Left lobe of liver (tissue), 2 donors: ENCODE results near the gene ROBO4. TPM values are rescaled to one million over a fixed set of nuclear protein-coding genes. Genes with fewer than 3 reads are reported as not detected.

ENCODE experiments used
- ATAC-seq: fragments of 200-7000 bp; cut with Tn5 transposase; one replicate; pipeline ENCODE4 v1.9.1; 2020; ENCODE audit warnings: mild to moderate bottlenecking, moderate library complexity
- DNase-seq: peaks from one replicate; pipeline ENCODE4 v3.0.0-alpha.2; 2020; ENCODE audit warnings: low spot score
- total RNA-seq: library from RNA; stranded (reverse); gene quantifications from one replicate; pipeline ENCODE4 v1.2.1, GENCODE V29; 2021
- donor health status: DM: no; HTN: no; CAD: no; lungs with moderate emphysema.
- donor health status: DM: no; HTN: yes; CAD: no.

Gene ROBO4
- total RNA-seq, 1 donor from 2014 or later: 6.3 TPM

- DNase-seq: no peak
- no peak for ATAC-seq
Measured at GRCh38 chr11:124920356-124920755, 22.7 kb upstream of the ROBO4 start.

DNA sequence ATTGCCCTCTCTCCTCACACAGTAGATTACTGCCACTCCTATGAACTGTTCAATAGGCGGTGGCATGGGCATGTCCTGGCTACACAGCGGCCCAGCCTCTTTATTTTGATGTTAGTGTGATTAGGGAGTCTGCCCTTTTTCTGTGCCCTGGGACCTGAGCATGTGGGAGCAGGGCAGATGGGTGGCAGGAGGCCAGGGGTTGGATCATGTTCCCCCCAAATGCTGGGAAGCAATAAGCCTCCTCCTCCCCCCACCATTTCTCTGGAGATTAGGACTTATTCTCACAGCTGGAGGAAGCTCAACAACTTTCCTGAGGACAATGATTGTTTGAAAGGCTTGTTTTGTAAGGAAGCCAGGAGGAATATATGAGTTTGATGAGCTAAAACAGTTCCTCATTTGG lies 22.2 kb upstream of the ROBO4 start:
- ATAC-seq (no peak), DNase-seq (no peak)

- no peak for DNase-seq
- ATAC-seq: peak; percentile 33
Measured at GRCh38 chr11:124918950-124919349, 21.3 kb upstream of the ROBO4 start, which contains the start of gene HEPN1. TSS of gene HEPN1 (plus strand) at chr11:124919250.

DNA sequence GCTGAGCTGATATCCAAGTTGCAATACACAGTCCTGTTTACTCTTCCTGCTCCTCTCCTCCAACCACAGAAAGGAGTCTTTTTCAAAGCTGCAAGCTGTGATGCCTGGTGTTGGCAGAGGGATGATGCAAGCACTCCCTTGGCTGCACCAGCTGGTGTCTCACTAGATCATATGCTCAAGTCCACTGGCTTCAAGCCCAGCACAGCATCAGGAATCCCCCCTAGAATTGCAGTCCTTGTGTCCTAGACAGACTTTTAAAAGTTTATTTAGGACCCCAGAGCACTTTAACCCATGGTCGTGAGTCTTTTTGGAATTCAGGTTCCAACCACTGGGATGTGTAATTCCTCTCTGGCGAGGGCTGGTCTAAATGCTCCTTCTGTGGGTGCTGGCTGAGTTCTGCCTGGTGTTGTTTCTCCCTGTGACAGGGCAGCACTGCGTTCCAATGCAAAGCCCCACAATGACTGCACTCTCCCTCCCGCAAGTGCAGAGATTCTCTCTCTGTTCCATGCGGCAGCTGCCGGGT lies 19.5 kb upstream of the ROBO4 start:
- peak; percentile 3 for ATAC-seq

DNA sequence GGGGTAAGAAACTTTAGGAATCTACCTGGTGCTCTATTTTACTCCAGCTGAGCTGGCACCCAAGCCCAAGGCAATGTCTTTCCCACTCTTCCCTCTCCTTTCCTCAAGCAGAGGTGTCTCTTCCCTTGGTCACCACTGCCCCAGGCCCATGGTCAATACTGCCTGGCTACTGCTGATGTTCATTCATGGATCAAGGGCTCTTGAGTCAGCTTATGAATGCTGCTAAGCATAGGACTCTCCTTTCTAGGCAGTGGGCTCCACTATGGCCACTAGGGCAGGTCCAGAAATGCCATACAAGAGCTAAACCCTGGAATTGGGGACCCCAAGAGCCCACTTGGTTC lies 18.7 kb upstream of the ROBO4 start:
- ATAC-seq: no peak

More for the DNA sequence above, 19.5 kb upstream of the ROBO4 start:
- no peak for DNase-seq

DNA sequence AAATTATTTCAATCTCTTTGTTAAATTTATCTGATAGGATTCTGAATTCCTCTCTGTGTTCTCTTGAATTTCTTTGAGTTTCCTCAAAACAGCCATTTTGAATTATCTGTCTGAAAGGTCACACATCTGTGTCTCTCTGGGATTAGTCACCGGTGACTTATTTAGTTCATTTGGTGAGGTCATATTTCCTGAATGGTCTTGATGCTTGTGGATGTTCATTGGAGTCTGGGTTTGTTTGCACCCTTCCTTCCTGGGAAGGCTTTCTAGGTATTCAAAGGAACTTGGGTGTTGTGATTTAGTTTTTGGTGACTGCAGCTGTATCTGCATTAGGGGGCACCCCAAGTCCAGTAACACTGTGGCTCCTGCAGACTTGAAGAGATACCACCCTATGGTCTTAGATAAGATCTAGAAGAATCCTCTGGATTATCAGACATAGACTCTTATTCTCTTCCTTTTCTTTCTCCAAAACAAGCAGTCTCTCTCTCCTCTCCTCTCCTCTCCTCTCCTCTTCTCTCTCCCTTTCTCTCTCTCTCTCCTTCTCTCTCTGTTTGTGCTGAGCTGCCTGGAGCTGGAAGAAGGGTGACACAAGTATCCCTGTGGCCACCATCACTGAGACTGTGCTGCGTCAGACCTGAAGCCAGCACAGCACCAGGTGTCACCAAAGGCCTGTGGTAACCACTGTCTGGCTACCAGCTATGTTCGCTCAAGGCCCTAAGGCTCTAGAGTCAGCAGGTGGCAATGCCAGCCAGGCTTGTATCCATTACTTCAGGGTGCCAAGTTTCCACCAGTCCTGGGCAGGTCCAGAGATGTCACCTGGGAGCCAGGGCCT lies 18.1 kb upstream of the ROBO4 start:
- peak; percentile 80 for DNase-seq
- ATAC-seq: peak; percentile 93

More for the DNA sequence above, 18.7 kb upstream of the ROBO4 start:
- DNase-seq: no peak

GRCh38 chr11:124902616-124903015 lies 5.0 kb upstream of the ROBO4 start:
- DNase-seq: no peak
- ATAC-seq: no peak

- DNase-seq: no peak
- no peak for ATAC-seq
Measured at GRCh38 chr11:124900464-124900863, 2.8 kb upstream of the ROBO4 start.

GRCh38 chr11:124899383-124900145 lies 1.9 kb upstream of the ROBO4 start:
- no peak for DNase-seq
- ATAC-seq: no peak

DNA sequence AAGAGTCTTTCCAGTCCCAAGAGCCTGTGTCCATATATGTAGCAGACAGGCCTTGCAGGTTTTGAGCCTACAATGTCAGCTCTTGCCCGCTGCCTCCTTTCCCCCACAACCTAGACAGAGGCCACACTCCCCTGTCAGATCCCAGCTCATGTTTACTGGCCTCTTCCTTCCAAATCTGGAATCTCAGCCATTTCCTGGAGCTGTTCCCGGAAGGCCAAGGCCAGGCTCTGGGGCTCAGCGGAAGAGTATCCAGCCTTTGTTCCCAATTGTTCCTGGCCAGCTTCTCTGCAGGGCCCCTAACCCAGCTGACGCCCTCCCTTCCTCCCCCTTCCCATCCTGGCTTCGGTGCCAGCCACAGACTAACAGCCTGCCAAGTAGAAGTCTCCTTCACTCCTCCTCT lies 1.0 kb upstream of the ROBO4 start:
- no peak for DNase-seq
- ATAC-seq: peak; percentile 64

DNA sequence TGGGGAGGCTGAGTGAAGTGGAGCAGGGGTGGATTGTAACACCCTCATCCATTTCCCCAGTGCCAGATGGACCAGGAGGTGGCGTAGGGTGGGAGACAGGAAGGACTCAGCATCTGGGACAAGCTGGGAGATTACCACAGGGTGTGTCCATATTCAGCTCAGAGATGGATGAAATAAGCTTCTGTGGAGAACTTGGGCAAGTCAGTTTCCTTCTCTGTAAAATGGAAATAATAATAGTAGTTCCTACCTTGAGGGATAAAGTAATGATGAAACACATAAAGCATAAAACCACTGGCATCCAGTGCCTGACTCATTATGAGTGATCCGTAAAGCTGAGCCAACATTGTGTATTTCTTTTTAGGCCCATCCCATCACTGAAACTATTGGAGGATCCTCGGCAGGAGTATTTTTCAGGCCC lies 607 bp upstream of the ROBO4 start:
- ATAC-seq (no peak), DNase-seq (no peak)

GRCh38 chr11:124896821-124897391 lies 759 bp downstream of the ROBO4 start:
- ATAC-seq: no peak
- DNase-seq: no peak

GRCh38 chr11:124896071-124896750 lies 1.5 kb downstream of the ROBO4 start:
- DNase-seq (no peak), ATAC-seq (no peak)

DNA sequence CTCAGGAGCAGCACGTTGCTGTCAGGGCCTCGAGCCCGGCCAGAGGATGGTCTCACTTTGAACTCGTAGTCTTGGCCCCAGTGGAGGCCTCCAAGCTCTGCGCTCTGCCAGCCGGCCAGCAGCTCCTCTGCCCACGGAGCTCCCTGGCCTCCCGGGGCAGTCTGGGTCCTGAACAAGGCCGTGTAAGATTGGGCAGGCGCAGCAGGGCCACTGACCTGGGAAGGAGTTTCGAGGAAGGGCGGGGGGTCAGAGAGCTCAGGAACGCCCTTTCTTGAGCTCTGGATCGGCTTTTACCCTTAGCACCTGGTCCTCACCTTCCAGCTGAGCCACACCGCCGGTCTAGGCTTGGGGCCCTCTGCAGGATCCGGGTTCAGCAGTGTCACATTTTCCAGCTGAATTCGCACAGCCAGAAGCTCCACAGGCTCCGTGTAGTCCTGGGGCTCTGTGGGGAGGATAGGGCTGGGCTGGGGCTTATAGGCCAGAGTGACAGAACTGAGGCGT lies 2.1 kb downstream of the ROBO4 start:
- ATAC-seq: no peak
- DNase-seq: no peak

GRCh38 chr11:124894606-124895430 lies 2.8 kb downstream of the ROBO4 start:
- DNase-seq: no peak
- ATAC-seq: no peak

GRCh38 chr11:124893781-124894401 lies 3.8 kb downstream of the ROBO4 start:
- ATAC-seq (no peak), DNase-seq (no peak)

- ATAC-seq: peak; percentile 48
- DNase-seq: no peak
Measured at GRCh38 chr11:124892750-124893454, 4.8 kb downstream of the ROBO4 start.

DNA sequence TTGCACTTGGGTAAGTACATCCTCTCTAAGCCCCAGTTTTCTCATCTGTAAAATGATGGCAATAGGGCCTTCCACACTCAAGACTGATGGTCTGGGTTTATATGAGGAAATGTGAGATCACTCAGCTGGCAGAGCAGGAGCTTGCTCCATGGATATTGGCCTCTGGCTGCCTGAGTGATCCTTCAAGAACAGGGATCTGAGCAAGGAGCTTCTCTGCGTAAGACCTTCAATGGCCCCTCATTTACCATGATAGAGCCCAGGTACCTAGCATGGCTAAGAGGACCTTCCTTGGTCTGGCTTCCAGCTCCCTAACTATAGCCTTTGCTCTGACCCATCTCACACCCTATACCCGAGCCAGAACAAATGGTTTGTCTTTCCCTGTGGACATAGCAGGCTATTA lies 5.5 kb downstream of the ROBO4 start:
- DNase-seq (no peak), ATAC-seq (no peak)

DNA sequence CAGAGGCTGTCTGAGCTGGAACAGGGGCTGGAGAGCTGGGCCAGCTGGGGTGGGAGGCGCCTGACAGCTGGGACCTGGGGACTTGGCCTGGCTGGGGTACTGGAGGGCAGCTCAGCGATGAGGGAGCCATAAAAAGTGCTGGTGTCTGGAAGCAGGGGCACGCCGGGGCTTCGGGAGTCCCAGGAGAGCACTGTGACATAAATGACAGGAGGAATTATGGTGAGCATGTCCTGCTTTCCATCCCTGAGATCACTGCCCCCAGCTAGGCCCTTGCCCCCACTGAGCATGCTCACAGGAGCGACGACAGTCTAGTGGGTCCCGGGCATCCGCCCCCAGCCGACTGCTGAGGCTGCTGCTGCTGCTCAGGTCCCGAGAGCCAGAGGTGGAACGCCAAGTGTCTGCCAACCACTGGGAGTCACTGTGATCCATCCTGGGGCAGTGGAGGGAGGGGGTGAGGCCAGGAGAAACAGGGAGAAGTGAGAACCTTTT lies 6.2 kb downstream of the ROBO4 start:
- ATAC-seq (no peak), DNase-seq (no peak)
